Measurements from ENCODE around the gene COL11A2.
"Not testable (repeated sequence)": the region's sequence is repeated elsewhere in the genome, so short reads cannot be mapped to it uniquely, and the experiment has no call there.

The COL11A2 gene
- 1.7 to 2.9 reads per million in 2 donors for total RNA-seq

DNA sequence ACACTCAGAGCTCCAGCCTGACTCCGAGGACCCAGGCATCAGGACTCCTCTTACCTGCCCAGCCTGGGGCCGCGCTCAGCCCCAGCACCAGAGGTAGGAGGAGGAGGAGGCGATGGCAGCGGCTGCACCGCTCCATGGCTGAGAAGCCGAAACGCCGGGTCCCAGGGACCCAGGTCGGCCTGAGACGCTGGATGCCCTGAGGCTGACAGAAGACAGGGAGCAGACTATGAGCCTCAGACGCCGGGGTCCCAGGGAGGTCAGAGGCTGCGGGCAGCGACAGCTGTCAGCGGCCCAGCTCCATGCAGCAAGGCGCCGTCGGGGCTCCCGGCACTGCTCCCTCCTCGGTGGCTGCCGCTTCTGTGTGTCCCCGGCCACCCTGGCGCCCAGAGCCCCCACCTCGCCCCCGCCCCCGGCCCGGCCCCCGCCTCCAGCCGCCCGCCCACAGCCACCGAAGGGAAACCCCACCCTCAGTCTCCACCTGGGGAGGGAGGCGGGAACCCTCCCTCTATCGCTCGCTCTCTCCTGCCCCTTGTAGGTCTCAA lies at the start of gene COL11A2:
TSS of gene COL11A2 (minus strand) at position 363 of the 542 bp plus-strand sequence. CDS start at position 136, 227 bp downstream.
- no peak for DNase-seq

- no peak for DNase-seq
These were observed 49.7 kb upstream of the COL11A2 start for GRCh38 chr6:33241968-33242367.

- no peak for DNase-seq
These were observed 45.5 kb upstream of the COL11A2 start for GRCh38 chr6:33237741-33238140.

- no peak for DNase-seq
These were observed 44.6 kb upstream of the COL11A2 start for GRCh38 chr6:33236852-33237251.

DNA sequence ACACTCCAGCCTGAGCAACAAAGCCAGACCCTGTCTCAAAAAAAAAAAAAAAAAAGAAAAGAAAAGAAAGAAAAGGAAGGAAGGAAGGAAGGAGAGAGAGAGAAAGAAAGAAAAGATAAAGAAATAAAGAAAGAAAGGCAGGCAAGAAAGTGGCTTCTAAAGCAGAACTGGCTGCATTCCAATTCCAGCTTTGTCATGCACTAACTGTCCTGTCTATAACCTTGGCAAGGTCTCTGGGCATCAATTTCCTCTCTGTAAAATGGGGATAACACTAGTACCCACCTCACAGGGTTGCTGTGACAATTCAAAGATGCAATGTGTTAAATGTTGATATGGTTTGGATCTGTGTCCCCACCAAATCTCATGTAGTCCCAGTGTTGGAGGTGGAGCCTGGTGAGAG lies 44.1 kb upstream of the COL11A2 start:
- DNase-seq, result no peak

- no peak for DNase-seq
These were observed 43.0 kb upstream of the COL11A2 start for GRCh38 chr6:33235221-33235634.

GRCh38 chr6:33226503-33227120 lies 34.3 kb upstream of the COL11A2 start:
- DNase-seq, result not testable (repeated sequence)

- no peak for DNase-seq
These were observed 25.4 kb upstream of the COL11A2 start for GRCh38 chr6:33217681-33218080.

DNA sequence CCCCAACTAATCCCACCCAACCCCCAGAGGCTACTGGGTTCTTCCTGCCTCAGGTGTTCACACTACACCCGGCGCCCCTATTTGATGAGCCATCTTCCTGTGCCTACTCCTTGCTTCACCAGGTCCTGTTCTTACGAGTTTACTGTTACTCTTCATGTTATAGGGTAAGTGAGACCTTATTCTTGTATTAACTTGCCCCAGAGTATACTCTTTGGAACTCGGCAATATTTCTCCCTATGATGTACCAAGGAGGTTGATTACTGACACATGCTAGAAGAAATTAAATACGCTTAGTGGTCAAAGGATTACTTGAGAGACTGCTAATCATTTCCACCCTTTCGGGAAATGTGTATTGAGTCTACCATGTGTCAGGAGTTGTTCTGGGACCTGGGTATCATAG lies 25.0 kb upstream of the COL11A2 start:
- no peak for DNase-seq

DNA sequence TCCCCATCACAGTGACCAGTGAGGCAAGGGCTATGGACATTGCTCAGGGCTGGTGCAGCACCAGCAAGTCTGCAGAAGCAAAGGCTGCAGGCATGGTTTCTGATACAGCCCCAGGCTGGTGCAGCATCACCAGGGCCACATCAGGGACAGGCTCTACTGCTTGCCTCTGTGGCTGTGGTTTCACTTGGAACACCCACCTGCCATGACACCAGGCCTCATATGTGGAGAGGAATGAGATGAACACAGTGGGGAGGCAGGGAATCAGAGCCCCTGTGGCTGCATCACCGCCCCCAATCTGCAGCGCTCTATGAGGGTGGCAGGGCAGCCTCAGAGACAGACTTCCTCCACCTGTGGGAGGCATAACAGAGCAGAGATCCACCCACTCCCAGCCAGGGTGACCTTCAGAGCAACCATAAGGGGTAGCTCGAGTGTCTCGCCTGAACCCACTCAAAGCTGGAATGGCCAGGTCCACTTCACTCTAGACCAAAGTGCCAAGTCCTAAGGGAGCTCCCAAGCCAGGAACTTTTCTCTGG lies 23.9 kb upstream of the COL11A2 start:
- DNase-seq, result no peak

DNA sequence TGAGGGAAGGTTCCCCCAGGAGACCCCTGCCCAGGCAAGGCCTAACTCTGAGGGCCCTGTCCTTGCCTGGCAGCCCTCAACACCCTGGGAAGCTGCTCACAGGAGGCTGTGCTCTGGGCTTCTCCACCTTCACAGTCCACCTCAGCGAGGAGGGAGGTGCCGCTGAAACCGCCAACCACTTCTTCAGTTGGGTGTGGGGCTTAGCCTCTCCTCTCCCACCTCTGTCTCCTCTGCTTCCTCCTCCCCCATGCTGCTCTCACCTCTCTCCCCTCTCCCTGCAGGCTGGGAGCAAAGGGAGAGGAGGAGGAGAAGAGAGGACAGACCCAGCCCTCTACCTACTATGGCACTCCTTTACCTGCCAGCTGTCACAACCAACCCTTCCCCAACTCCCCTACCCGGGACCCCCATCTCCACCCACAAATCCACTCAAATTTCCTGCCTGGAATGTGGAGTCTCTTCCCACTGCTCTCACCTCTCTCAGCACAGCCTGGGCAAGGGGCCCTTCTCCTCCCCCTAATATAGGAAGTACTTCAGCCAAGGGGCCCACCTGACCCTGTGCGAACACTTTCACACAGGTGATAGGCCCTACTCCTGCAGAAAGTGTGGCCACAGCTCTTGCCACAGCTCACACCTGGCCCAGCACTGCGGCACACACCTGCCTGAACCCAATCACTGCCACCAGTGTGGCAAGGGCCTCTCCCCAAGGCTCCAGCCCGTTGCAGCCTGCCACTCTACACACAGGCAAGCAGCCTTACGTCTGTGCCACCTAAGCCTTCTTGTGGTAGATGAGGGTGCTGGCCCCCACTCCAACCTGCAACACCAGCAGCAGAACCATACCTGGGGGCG lies 23.2 kb upstream of the COL11A2 start:
- DNase-seq, result no peak

GRCh38 chr6:33213989-33214335 lies 21.7 kb upstream of the COL11A2 start:
- DNase-seq, result no peak

DNA sequence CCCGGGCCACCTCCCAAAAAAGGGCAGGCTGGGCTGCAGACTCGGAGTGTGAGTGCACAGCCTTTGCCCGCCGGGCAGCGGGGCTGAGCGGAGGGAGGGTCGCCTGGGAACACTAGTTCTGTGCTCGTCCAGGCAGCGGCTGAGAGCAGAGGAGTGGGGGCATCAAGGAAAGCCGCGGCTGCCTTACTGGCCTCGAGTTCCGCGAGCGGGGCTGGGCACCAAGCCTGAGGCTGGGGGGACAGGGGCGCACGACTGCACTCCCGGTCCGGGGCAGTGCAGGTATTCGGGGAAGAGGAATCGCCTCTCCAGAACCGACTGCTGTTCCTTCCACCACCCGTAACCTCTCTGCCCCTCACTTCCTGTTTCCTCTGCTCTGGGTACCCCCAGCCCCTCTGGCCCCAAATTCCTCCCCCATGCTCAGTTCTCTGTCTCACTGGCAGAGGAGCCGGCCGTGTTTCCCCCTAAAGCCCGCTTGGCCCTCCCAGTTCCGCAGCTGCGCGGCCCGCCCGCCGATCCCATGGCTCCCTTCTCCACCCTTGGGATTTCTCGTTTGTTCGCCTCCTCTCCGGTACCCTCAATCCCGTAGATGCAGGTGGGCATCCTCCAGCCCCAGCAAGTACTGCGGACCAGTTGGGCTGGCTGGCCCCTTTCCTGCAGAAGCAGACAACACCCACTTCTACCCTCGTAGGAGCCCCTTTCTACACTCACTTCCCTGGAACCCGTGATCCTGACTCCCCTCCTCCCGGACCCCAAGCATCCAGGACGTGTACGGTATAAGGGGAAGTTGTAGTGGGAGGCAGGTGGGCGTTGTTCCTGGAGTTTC lies 21.1 kb upstream of the COL11A2 start:
- DNase-seq, result no peak

DNA sequence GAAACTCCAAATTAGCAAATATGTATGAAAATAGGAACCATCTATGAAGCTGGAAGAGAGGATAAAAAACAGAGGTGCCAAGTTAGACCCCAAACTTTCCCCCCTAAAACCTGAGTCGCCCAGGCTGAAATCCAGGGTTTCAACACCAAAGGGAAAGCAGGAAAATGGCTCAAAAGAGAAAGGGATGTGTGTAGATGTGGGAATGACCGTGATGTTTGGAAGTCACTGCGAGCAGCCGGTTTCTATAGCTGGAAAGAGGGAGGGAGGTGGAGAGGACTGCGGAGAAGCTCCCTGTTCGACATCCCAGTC lies 20.5 kb upstream of the COL11A2 start:
- DNase-seq, result no peak

DNA sequence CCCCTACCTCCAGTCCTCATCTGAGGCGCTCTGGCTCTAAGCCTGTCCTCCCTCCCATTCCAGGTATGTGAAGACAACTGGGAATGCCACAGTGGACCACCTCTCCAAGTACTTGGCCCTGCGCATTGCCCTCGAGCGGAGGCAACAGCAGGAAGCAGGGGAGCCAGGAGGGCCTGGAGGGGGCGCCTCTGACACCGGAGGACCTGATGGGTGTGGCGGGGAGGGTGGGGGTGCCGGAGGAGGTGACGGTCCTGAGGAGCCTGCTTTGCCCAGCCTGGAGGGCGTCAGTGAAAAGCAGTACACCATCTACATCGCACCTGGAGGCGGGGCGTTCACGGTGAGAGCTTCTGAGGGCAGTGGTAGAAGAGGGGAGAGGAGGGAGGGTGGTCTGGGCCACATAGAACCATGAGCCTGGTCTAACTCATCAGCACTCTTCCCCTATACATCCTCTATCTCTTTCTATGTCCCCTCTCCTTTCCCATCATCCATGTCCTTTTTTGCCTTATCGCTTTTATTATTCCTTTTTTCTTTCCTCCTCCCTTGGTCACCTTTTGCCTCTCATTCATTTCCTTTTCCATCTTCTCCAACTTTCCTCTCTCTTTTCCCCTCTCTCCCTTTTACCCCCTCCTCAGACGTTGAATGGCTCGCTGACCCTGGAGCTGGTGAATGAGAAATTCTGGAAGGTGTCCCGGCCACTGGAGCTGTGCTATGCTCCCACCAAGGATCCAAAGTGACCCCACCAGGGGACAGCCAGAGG lies 19.6 kb upstream of the COL11A2 start:
- DNase-seq, result no peak

GRCh38 chr6:33211136-33211535 lies 18.9 kb upstream of the COL11A2 start:
- no peak for DNase-seq

DNA sequence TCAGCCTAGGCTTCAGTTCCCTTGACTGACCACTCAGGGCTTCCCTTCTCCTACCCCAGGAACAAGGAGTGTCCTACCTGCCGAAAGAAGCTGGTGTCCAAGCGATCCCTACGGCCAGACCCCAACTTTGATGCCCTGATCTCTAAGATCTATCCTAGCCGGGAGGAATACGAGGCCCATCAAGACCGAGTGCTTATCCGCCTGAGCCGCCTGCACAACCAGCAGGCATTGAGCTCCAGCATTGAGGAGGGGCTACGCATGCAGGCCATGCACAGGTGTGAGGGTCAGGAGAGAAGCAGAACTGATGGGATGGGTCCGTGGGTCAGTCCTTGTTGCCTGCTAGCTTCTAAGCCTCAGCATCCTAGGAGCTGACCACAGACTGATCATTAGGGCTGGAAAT lies 17.6 kb upstream of the COL11A2 start:
- no peak for DNase-seq

DNA sequence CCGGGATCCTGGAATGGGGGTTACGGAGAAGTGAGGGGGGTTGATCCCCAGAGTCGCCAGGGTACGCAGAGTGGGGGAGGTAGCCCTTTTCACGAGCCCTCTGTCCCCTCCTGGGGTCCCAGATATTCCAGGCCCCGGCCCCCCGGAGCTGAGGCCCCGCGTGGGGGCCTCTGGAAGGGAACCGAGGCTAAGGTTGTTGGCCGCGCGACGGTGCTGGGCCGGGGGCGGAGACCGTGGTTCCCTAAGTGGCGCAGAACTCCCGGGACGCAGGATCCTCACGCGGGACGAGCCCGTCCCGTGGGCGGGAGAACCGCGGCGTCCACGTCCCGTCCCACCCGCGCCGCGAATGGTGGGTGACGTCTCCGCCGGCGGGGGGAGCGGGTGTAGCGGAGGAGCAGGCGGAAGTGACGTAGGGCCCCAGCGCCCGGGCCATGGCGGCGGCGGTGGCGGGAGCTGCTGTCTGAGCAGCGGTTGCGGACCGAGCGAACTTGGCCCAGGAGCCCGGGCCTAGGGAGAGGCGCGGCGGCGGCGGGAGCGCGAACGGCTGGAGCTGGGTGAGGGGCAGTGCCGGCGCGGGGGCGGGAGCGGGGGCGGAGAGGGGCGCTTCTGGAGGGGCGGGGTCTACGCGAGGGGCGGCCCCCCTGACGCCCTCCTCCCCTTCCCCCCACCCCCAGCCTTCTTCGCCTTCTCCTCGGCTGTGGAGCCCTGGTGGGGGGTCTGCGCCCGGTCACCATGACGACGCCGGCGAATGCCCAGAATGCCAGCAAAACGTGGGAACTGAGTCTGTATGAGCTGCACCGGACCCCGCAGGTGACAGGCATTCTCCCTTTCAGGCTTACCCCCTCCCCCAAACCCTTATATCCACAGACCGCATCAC lies 16.1 kb upstream of the COL11A2 start, which contains the start of gene RING1:
TSS of gene RING1 (plus strand) at position 410 of the 877 bp plus-strand sequence. CDS start at position 733, 323 bp downstream.
- DNase-seq, result peak; percentile 87

DNA sequence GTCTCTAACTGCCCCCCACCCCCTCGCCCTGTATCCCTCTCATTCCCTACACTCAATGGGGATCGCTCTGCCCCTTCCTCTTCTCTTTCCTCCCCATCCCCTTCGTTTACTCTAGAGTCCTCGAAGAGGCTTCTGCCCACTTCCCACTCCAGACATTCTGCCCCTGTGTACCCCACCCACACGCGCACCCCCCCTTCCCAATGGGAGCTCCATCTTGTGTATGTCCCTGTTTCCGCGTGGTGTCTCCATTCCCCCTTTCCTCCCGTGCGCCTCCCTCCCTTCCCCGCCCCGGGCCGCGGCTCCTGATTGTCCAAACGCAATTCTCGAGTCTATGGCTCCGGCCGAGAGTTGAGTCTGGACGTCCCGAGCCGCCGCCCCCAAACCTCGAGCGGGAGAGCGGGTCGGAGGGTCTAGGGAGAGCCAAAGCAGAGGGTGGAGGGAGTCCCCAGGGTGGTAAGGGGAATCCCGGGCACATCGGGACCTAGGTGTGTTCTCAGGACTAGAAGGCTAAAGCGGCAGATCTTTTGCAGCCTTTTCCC lies 15.4 kb upstream of the COL11A2 start:
- DNase-seq, result no peak

- no peak for DNase-seq
These were observed 14.7 kb upstream of the COL11A2 start for GRCh38 chr6:33206864-33207551.
